HG02938 (cell line): ENCODE results near the gene PLEKHJ1.
A peak's percentile ranks its signal among the peaks of the same experiment; 100 is the strongest.

ENCODE experiments used
- ATAC-seq: cut with Tn5 transposase; IDR thresholded peaks from one replicate; pipeline ENCODE4 v1.9.1; 2021; ENCODE audit warnings: mild to moderate bottlenecking, moderate library complexity; ENCODE audit not compliant: unreplicated experiment

The PLEKHJ1 gene

DNA sequence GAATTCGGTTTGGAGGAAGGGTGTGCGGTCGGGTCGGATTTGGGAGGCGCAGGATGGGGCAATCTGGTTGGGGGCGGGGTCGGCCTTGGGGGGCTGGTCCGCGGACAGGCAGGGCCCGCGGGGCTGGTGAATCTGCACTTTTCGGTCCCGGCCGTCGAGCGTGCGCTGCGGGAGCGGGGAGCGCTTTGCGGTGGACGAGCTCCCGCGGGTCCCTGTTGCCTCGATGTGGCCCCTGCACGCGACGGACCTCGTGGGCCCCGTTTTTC is 34.0 kb upstream of the PLEKHJ1 start:
- ATAC-seq = no peak

DNA sequence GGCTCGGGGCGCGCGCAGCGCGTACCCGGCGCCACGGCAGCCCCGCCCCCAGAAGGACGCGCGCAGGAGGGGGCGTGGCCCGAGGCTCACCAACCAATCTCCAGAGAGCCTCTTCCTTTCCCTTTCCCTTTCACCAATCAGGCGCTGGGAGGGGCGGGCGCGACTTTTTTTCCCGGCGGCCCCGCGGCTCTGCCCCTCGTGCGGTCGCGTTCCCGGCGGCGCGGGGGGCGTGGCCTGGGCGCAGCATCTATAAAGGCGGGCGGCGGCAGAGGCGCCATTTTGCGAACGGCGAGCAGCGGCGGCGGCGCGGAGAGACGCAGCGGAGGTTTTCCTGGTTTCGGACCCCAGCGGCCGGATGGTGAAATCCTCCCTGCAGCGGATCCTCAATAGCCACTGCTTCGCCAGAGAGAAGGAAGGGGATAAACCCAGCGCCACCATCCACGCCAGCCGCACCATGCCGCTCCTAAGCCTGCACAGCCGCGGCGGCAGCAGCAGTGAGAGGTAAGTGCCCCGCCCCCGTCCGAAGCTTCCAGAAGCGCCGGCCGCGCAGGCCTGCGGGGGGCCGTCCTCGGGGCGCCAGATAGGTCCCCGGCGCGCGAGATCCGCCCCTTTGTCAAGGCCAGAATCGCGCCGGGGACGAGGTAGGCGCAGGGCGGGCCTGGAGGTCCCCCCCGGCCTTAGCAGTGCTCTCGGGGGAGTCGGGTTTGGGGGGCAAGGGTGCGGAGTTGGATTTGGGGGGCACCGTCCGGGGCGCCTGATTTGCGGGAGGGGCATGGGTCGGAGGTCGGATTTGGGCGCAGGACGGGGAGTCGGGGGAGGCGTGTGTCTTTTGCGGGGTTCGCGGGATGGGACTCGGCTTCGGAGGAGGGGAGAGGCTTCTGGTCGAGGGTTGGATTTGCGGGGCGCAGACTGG is 33.4 kb upstream of the PLEKHJ1 start:
- ATAC-seq = peak; percentile 51

DNA sequence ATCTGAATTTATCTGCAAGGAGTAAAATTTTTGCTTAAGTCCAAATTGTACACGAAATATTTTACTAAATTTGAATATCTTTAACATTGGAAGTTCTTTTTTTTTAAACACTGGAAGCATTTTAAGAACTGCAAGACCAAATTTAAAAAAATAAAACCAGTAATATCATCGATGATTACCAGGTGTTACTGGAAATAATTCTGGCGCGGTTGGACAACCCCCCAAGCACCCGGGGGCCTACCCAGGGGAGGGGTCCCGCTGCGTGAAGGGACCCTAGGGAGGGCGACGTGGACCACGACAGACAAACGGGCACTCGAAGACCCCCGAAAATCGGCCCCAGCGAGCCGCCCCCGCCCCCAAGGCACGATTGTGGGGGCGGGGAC is 32.7 kb upstream of the PLEKHJ1 start:
- ATAC-seq = no peak

DNA sequence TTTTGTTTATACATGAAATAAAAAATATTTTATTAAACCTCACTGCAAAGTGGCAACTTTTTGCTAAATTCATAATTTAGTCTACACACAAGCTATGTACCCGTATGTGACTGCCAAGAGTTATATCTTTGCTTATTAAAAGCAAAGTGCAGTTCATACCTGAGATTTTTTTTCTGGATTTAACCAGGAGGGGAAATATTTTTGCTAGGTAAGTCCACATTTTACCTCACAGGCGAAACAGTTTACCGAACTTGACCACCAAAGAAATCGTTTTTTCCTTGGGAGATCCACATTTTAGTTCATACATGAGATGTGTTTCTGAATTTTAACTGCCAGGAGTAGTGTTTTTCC is 32.3 kb upstream of the PLEKHJ1 start:
- no peak for ATAC-seq

DNA sequence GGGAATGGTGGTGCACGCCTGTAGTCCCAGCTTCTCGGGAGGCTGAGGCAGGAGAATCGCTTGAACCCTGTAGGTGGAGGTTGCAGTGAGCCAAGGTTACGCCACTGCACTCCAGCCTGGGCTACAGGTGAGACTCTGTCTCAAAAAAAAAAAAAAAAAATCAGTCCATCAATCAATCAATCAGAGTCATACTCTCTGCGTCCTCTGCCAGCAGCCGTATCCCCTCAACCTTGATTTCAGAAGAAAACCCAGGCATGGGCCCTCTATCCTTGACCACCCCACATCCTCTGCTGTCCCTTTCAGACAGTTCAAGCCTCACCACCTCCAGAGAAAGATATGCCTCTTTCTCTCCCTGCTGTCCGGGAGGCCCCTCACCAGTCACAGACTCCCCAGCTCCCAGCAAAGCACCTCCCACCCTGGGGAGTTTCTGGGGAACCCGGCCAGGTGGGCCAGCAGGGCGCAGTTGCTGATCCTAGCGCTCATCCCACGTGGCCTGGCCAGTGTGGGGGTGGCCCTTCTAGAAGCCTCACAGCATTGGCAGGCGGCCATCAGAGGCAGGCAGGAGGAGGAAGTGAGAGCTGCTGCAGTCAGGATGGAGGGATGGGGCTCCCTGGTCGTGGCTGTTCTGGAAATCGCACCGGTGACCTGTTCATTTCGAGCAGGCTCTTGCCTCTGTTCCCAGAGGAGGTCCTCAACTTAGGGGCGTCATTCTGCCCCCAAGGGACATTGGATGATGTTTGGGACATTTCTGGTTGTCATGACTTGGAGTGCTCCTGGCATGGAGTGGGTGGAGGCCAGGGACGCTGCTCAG is 30.3 kb upstream of the PLEKHJ1 start:
- ATAC-seq = no peak

DNA sequence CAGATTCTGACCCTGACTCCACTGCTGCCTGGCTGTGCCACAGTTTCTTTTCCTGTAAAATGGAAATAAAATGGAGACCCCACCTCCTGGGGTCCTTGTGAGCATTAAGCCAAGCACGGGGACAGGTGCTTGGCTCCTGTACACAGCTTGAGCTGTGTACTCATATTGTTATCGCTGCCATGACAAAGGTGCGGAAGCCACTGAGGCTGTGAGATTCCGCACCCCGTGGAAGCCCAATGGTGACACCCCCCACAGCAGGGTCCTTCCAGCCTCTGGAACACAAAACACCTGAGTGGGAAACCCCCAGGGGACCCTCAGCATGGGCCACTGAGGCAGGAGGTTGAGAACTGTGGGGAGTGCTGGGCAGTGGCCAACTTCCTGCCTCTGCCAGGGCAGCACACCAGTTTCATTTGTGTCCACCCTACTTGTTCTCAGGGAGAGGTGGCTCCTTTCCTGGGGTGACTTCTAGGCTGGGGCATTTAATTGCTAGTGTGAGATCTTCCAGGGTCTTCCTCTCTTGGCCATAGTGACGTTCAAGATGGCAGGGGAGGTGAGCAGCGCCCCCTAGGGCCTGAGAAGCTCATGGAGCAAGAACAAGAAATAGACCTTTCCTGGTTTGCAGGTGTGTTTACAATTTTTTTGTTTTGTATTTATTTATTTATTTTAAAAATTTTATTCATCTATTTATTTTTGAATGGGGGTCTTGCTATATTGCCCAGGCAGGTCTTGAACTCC is 25.5 kb upstream of the PLEKHJ1 start:
- ATAC-seq = no peak

DNA sequence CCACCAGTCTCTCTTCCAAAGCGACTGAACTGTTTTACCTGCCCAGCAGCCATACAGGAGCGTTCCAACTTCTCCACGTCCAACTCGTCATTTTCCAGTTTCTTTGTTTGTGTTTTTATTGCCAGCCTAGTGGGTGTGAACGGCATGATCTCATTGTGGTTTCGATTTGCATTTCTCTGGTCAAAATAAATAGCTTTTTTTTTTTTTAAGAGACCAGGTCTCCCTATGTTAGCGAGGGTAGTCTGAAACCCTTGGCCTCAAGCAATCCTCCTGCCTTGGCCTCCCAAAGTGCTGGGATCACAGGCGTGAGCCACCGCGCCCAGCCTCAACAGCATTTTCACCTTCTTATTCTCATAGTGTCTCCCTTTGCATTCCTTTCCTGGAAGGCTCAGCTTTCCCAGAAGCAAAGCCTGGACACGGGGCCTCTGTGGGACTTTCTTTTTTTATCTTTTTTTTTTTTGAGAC is 24.2 kb upstream of the PLEKHJ1 start:
- ATAC-seq = no peak

DNA sequence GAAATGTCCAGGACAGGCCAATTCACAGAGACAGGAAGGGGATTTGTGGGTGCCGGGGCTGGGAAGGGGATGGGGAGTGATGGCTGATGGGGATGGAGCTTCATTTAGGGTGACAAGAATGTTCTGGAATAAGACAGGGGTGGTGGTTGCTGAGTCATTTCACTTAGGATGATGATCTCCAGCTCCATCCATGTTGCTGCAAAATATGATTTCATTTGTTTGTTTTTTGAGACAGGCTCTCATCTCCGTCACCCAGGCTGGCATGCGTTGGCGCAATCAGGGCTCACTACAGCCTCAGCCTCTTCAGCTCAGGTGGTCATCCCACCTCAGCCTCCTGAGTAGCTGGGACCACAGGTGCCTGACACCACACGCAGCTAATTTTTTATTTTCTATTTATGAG is 23.2 kb upstream of the PLEKHJ1 start:
- ATAC-seq = no peak

DNA sequence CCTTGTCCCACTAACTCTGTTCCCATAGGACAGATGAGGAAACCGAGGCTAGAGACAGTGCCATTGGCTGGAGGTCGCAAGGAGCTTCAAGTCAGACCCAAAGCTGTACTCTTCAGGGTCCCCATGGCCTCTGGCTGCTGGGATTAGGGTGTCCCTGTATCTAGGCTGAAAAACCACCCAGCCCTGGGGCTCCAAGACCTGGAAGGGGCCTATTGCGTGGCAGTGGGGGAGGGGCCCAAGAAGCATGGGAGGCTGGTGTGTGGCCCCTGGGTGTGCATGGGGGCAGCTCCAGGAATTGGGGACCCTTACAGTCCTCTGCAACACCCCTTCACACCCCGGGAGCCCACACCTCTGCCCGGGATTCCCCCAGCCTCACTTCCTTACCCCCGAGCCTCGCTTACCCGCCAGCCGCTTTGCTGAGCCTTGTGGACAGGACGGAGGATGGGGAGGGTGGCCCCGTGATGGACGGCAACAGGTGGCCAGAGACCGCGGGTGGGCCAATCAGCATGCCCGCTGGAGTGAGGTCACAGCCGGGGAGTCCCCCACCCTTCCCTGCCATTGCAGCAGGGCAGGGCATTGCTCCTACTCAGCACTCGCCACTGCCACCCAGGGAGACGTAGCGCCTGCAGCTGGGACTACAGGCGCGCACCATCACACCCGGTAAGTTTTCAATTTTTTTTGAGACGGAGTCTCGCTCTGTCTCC is 20.0 kb upstream of the PLEKHJ1 start, which contains the start of gene JSRP1:
Gene JSRP1, minus strand, starts transcription at position 436 of the 704 bp plus-strand sequence. CDS start 1,103 bp downstream, outside the sequence.
- ATAC-seq = no peak

DNA sequence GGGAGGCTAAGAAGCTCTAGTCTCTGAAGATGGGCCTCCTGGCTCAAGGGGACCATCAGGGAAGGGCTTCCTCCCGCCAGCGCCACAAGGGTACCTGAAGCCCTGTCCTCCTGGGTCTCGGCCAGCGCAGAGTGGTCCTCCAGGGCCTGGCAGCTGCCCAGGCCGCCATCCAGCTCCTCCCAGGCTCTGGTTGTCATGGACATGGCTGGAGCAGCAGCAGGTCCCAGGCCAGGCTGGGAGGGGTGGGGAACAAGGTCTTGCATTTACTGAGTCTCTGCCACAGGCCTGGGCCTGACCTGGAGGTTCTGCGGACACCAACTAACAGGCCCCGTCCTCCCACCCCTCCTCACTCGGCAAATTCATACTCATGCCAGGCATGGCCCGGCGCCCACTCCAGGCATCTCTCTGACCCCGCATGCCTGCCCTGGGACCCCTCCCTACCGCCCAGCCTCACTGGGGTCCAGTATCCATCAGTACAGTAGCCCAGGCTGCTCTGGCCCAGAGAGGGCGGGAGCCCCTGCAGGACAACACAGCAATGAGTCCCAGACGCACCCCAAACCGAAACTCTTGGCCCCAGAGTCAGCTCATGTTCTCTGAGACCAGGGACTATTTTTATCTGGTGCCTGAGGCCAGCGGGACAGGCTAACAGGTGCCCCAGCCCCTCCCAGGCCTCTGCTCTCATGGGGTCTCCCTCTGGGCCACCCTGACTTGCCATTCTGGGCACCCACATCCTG is 19.1 kb upstream of the PLEKHJ1 start:
- no peak for ATAC-seq

DNA sequence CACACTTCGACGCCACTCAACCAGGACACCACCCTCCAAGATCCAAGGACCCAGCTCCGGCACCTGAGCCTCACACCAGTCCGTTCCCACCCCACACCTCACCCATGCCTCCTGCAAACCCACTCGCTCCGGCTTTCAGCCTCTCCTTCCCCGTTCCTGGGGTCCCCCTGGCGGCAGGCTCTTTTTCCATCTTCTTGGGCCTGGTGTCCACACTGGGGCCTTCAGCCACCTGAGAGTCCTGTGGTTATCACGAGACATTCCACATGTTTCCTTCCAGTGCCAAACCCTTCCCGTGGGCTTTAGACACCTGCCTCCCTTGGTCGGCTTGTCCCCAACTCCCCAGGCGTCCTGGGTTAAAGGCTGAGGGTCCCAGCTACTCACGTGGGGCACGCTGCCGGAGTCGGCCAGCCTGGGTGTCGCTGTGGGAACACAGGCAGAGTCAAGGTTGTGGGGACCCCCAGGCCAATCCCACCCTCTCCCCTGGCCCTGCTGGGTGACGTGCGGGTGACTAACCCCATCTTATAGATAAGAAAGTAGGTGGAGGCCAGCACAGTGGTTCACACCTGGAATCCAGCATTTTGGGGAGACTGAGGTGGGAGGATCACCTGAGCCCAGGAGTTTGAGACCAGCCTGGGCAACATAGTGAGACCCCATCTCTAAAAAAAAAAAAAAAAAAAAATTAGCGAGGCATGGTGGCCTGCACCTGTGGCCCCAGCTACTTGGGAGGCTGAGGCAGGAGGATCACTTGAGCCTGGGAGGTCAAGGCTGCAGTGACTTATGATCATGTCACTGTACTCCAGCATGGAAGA is 18.1 kb upstream of the PLEKHJ1 start:
- no peak for ATAC-seq

DNA sequence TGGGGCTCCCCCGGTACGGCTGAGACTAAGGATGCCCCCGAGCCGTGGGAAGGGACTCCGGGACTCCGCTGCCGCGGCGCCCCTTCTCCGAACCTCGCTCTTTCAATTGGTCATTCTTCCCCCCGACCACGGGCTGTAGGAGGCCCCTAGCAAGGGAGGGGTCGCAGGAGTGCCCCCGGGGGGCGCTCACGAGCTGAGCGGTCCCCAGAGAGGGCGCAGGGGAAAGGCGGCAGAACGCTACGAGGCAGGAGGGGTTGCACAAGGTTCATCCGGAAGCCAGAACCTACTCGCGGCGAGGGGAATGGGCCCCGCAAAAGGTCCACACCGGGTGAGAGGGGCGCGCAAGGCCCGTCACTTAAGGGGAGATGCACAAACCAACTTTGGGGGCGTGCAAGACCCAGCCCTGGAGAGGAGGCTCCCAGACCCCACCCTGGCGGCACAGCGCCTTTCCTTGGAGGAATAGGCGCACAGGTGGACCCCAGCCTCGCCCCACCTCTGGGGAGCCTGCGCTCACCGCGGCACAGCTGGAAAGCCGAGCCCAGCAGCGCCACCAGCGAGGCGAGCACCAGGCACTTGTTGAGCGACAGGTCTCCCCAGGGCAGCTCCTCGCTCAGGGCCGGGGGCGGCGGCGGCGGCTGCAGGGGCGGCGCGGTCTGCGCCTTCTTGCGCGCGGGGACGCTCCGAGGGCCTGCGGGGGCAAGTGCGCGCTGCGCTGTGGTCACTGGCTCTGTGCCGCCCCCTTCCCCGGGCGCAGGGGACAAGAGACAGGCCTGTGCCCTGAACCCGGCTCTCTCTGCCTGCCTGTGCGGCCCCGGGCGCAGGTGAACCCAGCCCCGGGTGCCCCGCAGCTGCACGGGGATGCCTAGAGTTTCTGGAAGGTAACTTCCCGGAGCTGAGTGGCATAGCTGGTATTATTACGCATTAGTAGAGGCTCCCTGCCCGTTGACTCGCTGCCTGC is 17.3 kb upstream of the PLEKHJ1 start:
- ATAC-seq = no peak

DNA sequence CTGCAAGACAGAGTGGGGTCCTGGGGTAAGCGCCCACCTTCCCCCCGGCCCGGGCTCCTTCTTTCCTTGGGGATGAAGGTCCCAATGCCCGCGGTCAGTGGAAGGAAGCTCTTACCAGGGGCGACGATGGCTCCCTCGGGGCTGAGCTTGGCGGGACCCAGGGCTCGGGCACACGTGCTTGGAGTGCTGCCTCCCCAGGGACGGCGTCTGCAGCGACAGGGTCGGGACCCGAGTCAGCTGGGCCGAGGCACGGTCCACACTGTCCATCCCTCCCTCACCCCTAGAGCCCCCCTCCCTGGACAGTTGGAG is 16.6 kb upstream of the PLEKHJ1 start:
- no peak for ATAC-seq

DNA sequence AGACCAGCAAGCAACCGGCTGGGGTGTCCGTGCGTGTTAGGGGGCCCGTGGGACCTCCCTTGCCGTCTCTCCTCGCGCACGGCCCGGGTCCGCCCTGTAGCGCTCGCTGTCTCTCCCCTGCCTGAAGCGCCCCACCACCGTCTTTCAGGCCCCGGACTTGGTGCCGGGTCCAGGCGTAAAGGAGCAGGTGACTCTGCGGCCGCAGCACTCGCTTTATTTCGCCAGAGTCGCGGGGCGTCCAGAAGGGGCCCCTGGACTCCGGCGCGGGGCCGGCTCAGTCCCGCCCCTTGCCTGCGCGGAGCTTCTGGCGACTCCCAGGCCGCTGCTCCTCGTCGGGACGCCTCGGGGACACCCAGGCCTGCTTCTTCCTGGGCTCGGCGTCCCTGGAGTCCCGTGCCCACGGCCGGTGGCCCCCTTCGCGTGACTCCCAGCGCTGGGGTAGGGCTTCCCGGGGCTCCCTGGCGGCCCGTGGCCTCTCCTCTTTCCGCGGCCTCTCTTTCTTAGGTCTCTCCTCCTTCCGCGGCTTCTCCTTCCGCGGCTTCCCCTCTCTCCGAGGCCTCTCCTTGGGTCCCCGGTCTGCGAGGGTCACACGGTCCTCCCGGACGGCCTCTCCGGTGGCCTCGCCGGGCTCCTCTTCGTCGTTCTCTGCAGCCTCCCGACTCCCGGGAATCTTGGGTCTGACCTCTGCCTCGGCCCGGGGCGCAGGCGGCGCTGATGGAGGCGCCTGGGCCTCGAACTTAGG is 16.1 kb upstream of the PLEKHJ1 start:
- no peak for ATAC-seq

DNA sequence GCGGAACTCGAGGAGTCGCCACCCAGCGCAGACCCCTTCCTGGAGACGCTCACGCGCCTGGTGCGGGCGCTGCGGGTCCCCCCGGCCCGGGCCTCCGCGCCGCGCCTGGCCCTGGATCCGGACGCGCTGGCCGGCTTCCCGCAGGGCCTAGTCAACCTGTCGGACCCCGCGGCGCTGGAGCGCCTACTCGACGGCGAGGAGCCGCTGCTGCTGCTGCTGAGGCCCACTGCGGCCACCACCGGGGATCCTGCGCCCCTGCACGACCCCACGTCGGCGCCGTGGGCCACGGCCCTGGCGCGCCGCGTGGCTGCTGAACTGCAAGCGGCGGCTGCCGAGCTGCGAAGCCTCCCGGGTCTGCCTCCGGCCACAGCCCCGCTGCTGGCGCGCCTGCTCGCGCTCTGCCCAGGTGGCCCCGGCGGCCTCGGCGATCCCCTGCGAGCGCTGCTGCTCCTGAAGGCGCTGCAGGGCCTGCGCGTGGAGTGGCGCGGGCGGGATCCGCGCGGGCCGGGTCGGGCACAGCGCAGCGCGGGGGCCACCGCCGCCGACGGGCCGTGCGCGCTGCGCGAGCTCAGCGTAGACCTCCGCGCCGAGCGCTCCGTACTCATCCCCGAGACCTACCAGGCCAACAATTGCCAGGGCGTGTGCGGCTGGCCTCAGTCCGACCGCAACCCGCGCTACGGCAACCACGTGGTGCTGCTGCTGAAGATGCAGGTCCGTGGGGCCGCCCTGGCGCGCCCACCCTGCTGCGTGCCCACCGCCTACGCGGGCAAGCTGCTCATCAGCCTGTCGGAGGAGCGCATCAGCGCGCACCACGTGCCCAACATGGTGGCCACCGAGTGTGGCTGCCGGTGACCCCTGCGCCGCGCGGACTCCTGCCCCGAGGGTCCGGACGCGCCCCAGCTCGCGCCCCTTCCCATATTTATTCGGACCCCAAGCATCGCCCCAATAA is 15.3 kb upstream of the PLEKHJ1 start:
- ATAC-seq = no peak

DNA sequence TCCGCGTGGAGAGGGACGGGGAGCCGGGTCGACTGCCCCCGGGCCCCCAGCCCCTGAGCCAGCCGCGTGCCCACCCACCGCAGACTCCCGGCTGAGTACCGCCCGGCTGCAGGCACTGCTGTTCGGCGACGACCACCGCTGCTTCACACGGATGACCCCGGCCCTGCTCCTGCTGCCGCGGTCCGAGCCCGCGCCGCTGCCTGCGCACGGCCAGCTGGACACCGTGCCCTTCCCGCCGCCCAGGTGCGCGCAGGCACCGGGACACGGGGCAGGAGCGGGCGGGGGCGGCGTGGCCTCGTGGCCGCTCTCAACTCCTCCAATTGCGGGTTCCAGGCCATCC is 14.6 kb upstream of the PLEKHJ1 start:
- ATAC-seq = no peak
